Heart right ventricle (tissue), 16 donors: Measurements from ENCODE around the gene HORMAD2. TPM values are rescaled to one million over a fixed set of nuclear protein-coding genes. Genes with fewer than 3 reads are reported as not detected.

ENCODE experiments used
- ATAC-seq, 8 donors: fragments of 200-7000 bp; cut with Tn5 transposase; one replicate each; pipeline ENCODE4 v1.9.1; 2020; ENCODE audit warnings: mild to moderate bottlenecking in 8 of 8, moderate library complexity in 8 of 8, moderate number of reproducible peaks in 1 of 8
- DNase-seq, 2 donors: peaks; one replicate each; pipeline ENCODE4 v3.0.0-alpha.2; 2020
- H3K27ac ChIP-seq, 10 donors: fragments of 200-600 bp; sonication (generic) in 2 of 10; one replicate each; pipeline versions ENCODE4 v1.5.0 to v1.8.0; 2020 to 2022; ENCODE audit warnings: mild to moderate bottlenecking in 3 of 10
- H3K27me3 ChIP-seq, 7 donors: fragments of 200-600 bp; one replicate each; pipeline ENCODE4 v1.8.0; 2021 to 2022; ENCODE audit warnings: mild to moderate bottlenecking in 2 of 7
- H3K36me3 ChIP-seq, 9 donors: fragments of 200-600 bp; sonication (generic) in 1 of 9; one replicate each; pipeline versions ENCODE4 v1.5.0 to v1.8.0; 2020 to 2022; ENCODE audit warnings: mild to moderate bottlenecking in 2 of 9
- H3K4me1 ChIP-seq, 9 donors: fragments of 200-600 bp; sonication (generic) in 1 of 9; one replicate each; pipeline versions ENCODE4 v1.5.0 to v1.8.0; 2020 to 2022; ENCODE audit warnings: mild to moderate bottlenecking in 4 of 9
- H3K4me3 ChIP-seq, 10 donors: fragments of 200-600 bp; sonication (generic) in 2 of 10; one replicate each; pipeline versions ENCODE4 v1.5.0 to v1.8.0; 2020 to 2022; ENCODE audit warnings: mild to moderate bottlenecking in 7 of 10, moderate library complexity in 2 of 10
- H3K9me3 ChIP-seq, 11 donors: fragments of 200-600 bp in 10 of 11; sonication (generic) in 2 of 11; one replicate each; pipeline versions ENCODE4 v1.5.0 to v1.8.0; 2013 to 2022; ENCODE audit warnings: mild to moderate bottlenecking in 2 of 11, control low read depth in 1 of 11, moderate library complexity in 1 of 11
- WGBS, 2 donors: extraction: QIAGEN DNeasy Blood & Tissue Kit; methylation state at CpG; one replicate each; pipeline ENCODE4 v1.1.7; 2013; ENCODE audit warnings: inconsistent platforms in 1 of 2; 5-methylcytosine and 5-hydroxymethylcytosine counted together
- intact Hi-C, 10 donors: fragments of 100-400 bp; cut with DNase I; formaldehyde crosslinking; loops; one replicate each; pipeline versions ENCODE4 v1.11.1 to v1.14.2; 2022
- polyA plus RNA-seq, 2 donors: library from polyadenylated mRNA; stranded (reverse); fragments of 200-250 nt; gene quantifications; one replicate each; pipeline ENCODE4 v1.2.3, GENCODE V29; 2013
- total RNA-seq, 10 donors: library from RNA; stranded (reverse); fragmentation: NEBNext Ultra II Directional in 3 of 10; extraction: Animal tissue kit (Norgen Biotek cat#: 25700) in 3 of 10; gene quantifications; one replicate each; pipeline versions ENCODE4 v1.2.1 to v1.2.4, GENCODE V29; 2021 to 2023
- TF ChIP-seq, protein P1 (sequence below), 9 donors: fragments of 200-600 bp; sonication (generic) in 2 of 9; IDR thresholded peaks; one replicate each; pipeline versions ENCODE4 v1.5.0 to v1.8.0; 2021 to 2022; ENCODE audit warnings: antibody characterized with exemption in 9 of 9, mild to moderate bottlenecking in 5 of 9, moderate library complexity in 1 of 9
- donor health status: Arrhythmogenic right ventricular cardiomyopathy.
- donor health status: ischemic (EF 13 %, LVEDD 7.1; RV severe dilation, severe dysfunction).
- donor health status: healthy with polysubstance abuse.
- donor health status: DM: no; HTN: yes; CAD: no.
- donor health status: DM: no; HTN: no; CAD: no.
- donor health status: ischemic (EF 25% LVEDD 6.9; RV normal size, moderate dysfunction).
- donor health status: ischemic (EF 25% LVEDD 5.7; RV mildly dilated, moderate dysfunction).
- donor health status: healthy.
- donor health status: DM: yes; HTN: yes; CAD: no.
- donor health status: Ischemic cardiomyopathy.
- donor health status: ischemic (EF 35%, LVEDD 5.7; RV mildly dilated, moderate dysfunction).
- donor health status: nonischemic (EF 11% LVEDD 7.7; RV severe dilation, severe dysfunction).
- donor health status: DM: yes; HTN: yes; CAD: no.
- donor health status: PGD.
- donor health status: ischemic (EF 29% LVEDD 5.4; RV normal size, mild dysfunction).
- donor health status: nonischemic (EF 23%, LVEDD 6.1; RV moderate dilation, normal function).

The HORMAD2 gene
- total and polyA plus RNA-seq, 12 donors, result not detected

GRCh38 chr22:30192427-30192826 lies 112.2 kb downstream of the HORMAD2 start:
- Histone ChIP-seq H3K36me3 (no peaks in the 10 kb centered on the region), H3K27ac (peak overlapping the region in 1 of 10 donors; percentile 91), H3K27me3 (peaks cover 0 to 79% (median 52%) of the 10 kb centered on the region in 7 donors), H3K4me1 (peaks cover 0 to 74% (median 20%) of the 10 kb centered on the region in 9 donors), H3K9me3 (no peaks in the 10 kb centered on the region), H3K4me3 (no peak overlapping the region)
- TF ChIP-seq, protein P1, sequence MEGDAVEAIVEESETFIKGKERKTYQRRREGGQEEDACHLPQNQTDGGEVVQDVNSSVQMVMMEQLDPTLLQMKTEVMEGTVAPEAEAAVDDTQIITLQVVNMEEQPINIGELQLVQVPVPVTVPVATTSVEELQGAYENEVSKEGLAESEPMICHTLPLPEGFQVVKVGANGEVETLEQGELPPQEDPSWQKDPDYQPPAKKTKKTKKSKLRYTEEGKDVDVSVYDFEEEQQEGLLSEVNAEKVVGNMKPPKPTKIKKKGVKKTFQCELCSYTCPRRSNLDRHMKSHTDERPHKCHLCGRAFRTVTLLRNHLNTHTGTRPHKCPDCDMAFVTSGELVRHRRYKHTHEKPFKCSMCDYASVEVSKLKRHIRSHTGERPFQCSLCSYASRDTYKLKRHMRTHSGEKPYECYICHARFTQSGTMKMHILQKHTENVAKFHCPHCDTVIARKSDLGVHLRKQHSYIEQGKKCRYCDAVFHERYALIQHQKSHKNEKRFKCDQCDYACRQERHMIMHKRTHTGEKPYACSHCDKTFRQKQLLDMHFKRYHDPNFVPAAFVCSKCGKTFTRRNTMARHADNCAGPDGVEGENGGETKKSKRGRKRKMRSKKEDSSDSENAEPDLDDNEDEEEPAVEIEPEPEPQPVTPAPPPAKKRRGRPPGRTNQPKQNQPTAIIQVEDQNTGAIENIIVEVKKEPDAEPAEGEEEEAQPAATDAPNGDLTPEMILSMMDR (IDR thresholded peaks at IDR 0.05), result no peak
- intact Hi-C loops, result no loop called here
- DNase-seq (no peak), ATAC-seq (no peak)
- WGBS, 2 donors, result 71 to 97% methylated on average over 1 of the region's 1 CpG

GRCh38 chr22:30193031-30193775 lies 112.9 kb downstream of the HORMAD2 start:
- TF ChIP-seq, protein P1 (IDR thresholded peaks at IDR 0.05), result no peak
- peaks cover 0 to 72% (median 20%) of the 10 kb centered on the region in 9 donors for H3K4me1 ChIP-seq
- H3K27me3 ChIP-seq, result peaks cover 0 to 79% (median 57%) of the 10 kb centered on the region in 7 donors
- H3K36me3 ChIP-seq, result no peaks in the 10 kb centered on the region
- peak overlapping the region in 1 of 10 donors; percentile 91 for H3K27ac ChIP-seq
- no peak overlapping the region for H3K4me3 ChIP-seq
- no peak for ATAC-seq
- no peaks in the 10 kb centered on the region for H3K9me3 ChIP-seq
- no peak for DNase-seq
- intact Hi-C loops, result no loop called here
- WGBS, 2 donors, result 94 to 97% methylated on average over 3 of the region's 3 CpGs

DNA sequence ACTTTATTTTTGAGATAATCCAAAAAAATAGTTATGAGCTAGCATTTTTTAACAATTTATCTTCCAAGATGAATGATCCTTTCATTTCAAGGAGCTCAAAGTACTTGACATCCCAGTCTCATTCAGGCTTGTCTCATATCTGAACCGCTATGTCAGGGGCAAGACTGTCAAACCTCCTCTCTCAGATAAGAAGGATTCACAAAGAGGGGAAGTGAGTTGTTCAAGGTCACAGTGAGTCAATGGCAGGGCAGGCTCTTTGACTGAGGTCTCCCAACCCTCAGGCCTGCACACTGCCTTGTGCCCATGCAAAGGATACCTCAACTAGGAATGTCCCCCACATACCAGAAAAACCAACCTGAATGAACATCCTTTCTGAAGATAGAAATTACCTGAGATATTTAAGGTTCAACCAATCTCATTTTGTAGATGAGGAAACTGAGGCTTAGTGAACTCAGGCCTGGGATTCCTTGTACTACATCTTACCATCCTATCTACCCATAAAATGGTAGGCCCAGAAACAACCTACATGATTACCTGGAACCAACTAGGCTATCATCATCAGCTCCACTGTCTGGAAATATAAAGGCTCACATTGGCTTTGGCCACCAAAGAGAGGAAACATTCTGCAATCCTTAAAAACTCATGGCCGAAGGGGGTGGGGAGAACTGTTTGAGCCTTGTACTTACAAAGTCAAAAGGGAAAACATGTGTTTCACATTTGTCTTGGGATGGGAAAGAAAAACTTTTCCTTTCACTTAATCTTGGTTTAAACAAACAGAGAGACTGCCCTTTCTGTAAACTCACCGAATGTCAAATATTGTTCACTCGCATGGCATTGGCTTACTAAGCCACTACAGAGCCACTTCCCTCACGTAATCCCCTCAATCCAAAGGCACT lies 115.2 kb downstream of the HORMAD2 start:
- TF ChIP-seq, protein P1 (IDR thresholded peaks at IDR 0.05), result no peak
- DNase-seq (peak in 1 of 2 donors; percentile 30), ATAC-seq (peak in 6 of 8 donors; percentile 19 to 54 (median 34))
- Histone ChIP-seq H3K27ac (peak overlapping the region in 9 of 10 donors; percentile 54 to 91 (median 80)), H3K27me3 (peaks cover 0 to 80% (median 63%) of the 10 kb centered on the region in 7 donors), H3K36me3 (no peaks in the 10 kb centered on the region), H3K9me3 (no peaks in the 10 kb centered on the region), H3K4me1 (peaks cover 0 to 75% (median 20%) of the 10 kb centered on the region in 9 donors), H3K4me3 (peak overlapping the region in 2 of 10 donors; percentile 11 to 13)
- intact Hi-C loops, result no loop called here
- 42 to 44% methylated on average over 5 of the region's 5 CpGs for WGBS, 2 donors
